Right lobe of liver (tissue), 6 donors: ENCODE measurements around the gene CXCR6. TPM values are rescaled to one million over a fixed set of nuclear protein-coding genes. Genes with fewer than 3 reads are reported as not detected.

Experiments used
- ATAC-seq, 4 donors: fragments of 200-7000 bp; cut with Tn5 transposase; one replicate each; pipeline ENCODE4 v1.9.1; 2020; ENCODE audit warnings: mild to moderate bottlenecking in 4 of 4, moderate library complexity in 4 of 4
- DNase-seq, 3 donors: peaks; one replicate each; pipeline ENCODE4 v3.0.0-alpha.2; 2020
- H3K27ac ChIP-seq, 3 donors: fragments of 200-600 bp; one replicate each; pipeline ENCODE4 v1.8.0; 2022
- H3K27me3 ChIP-seq, 2 donors: fragments of 200-600 bp; one replicate each; pipeline ENCODE4 v1.8.0; 2022
- H3K36me3 ChIP-seq, 4 donors: fragments of 200-600 bp; sonication (generic) in 1 of 4; one replicate each; pipeline versions ENCODE4 v1.5.1 to v1.8.0; 2017 to 2022; ENCODE audit warnings: control low read depth in 1 of 4
- H3K4me1 ChIP-seq, 4 donors: fragments of 200-600 bp; sonication (generic) in 1 of 4; one replicate each; pipeline versions ENCODE4 v1.5.1 to v1.8.0; 2017 to 2022; ENCODE audit warnings: control low read depth in 1 of 4
- H3K4me3 ChIP-seq, 3 donors: fragments of 200-600 bp; one replicate each; pipeline ENCODE4 v1.8.0; 2022
- H3K9me3 ChIP-seq, 4 donors: fragments of 200-600 bp; sonication (generic) in 1 of 4; one replicate each; pipeline versions ENCODE4 v1.5.1 to v1.8.0; 2017 to 2022; ENCODE audit warnings: control low read depth in 1 of 4
- CTCF ChIP-seq, 4 donors: fragments of 200-600 bp in 3 of 4; fragments of 450-650 bp in 1 of 4; IDR thresholded peaks; one replicate each; pipeline versions ENCODE4 v1.5.1 to v1.8.0; 2016 to 2022; ENCODE audit warnings: antibody characterized with exemption in 4 of 4, mild to moderate bottlenecking in 2 of 4
- POLR2A ChIP-seq: fragments of 450-650 bp; IDR thresholded peaks from one replicate; pipeline ENCODE4 v1.6.1; 2017; ENCODE audit warnings: antibody characterized with exemption, mild to moderate bottlenecking
- WGBS: methylation state at CpG from one replicate; pipeline ENCODE4 v1.1.6; 2018; ENCODE audit warnings: low coverage, low lambda C conversion rate; ENCODE audit not compliant: insufficient coverage; ENCODE audit errors: missing lambda C conversion rate; 5-methylcytosine and 5-hydroxymethylcytosine counted together
- intact Hi-C, 2 donors: fragments of 100-400 bp; cut with DNase I; formaldehyde crosslinking; loops; one replicate each; pipeline versions ENCODE4 v1.11.2 to v1.14.1; 2022
- total RNA-seq, 6 experiments: library from RNA; depleted of rRNA in 2 of 6; stranded (reverse); fragments of >200 nt in 2 of 6; fragmentation: NEBNext Ultra II Directional in 3 of 6; extraction: Animal tissue kit (Norgen Biotek cat#: 25700) in 3 of 6; gene quantifications; one replicate each; pipeline versions ENCODE4 v1.1.0 to v1.2.4, GENCODE V29; 2016 to 2023
- donor health status: DM: no; HTN: yes; CAD: no.
- donor health status: DM: no; HTN: no; CAD: no.
- donor health status: DM: no; HTN: no; CAD: no.
- donor health status: DM: no; HTN: yes; CAD: no.
- donor health status: DM: no; HTN: yes; CAD: no.

Gene CXCR6
- total RNA-seq, 6 experiments from 2014 or later, result 0.37 to 1.4 (median 0.76) TPM; not detected in 1

- Histone ChIP-seq H3K4me1 (peaks cover 0 to 62% (median 31%) of the 10 kb centered on the region in 4 donors), H3K36me3 (peaks cover 0 to 28% (median 9%) of the 10 kb centered on the region in 4 donors), H3K9me3 (no peaks in the 10 kb centered on the region), H3K4me3 (no peak overlapping the region), H3K27me3 (no peaks in the 10 kb centered on the region), H3K27ac (peak overlapping the region; percentile 80 to 96 (median 94))
- peak; percentile 89 to 95 (median 93) for ATAC-seq
- WGBS, result 38% methylated on average over 4 of the region's 5 CpGs
- TF ChIP-seq CTCF (IDR thresholded peaks at IDR 0.05), result no peak
- TF ChIP-seq POLR2A, result peak; percentile 33
- intact Hi-C loops, result no loop called here
- peak; percentile 77 to 90 (median 89) for DNase-seq
Observed at GRCh38 chr3:45986303-45986982, 43.2 kb downstream of the CXCR6 start.

DNA sequence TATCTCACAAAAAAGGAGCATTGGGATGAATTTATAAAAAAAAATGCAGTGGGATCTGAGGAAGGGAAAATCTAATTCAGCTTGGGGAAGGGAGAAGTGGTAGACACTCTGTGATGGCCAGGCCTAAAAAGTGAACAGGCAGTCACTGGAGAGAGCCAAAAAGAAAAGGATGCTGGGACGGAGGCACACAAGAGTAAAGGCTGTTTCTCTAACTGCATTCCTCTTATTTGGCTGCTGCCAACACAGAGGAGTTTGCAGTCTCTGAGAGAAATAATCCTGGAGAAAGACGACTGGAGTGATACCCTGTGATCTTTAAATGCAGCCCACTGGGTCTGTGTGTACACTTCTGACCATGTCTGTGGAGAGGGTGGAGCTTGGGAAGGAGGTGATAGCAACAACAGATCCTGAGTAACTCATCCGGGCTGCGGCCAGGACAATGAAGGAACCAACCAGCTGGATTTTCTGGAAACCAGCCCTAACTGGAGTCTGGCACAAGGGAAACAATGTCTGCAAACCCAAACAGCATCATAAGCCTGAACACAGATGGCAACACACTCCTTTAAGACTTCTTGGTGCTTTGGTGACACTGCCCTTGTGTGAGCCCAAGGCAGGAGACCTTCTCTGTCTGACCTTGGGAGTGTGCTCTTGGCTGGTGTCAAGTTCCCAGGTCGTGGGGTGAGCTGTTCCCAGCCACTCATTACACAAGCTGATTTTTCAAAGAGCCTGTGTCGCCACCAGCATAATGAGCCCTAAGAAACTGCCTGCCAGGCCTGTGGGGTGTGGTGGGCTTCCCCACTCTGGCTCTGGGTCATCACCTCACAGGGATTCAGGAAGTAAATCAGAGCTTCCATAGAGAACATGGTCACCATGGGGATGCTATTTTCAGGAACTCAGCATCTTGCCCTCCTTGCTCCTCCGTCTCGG, 44.4 kb downstream of the CXCR6 start:
- peak in 3 of 4 donors; percentile 8 to 21 (median 12) for ATAC-seq
- TF ChIP-seq POLR2A (no peak), CTCF (IDR thresholded peaks at IDR 0.05) (no peak)
- Histone ChIP-seq H3K4me3 (no peak overlapping the region), H3K36me3 (peaks cover 0 to 16% (median 4%) of the 10 kb centered on the region in 4 donors), H3K9me3 (no peaks in the 10 kb centered on the region), H3K27me3 (no peaks in the 10 kb centered on the region), H3K4me1 (peaks cover 0 to 70% (median 36%) of the 10 kb centered on the region in 4 donors), H3K27ac (peak overlapping the region; percentile 80 to 96 (median 94))
- intact Hi-C loops, result no loop called here
- 25% methylated on average over 4 of the region's 8 CpGs for WGBS
- no peak for DNase-seq

DNA sequence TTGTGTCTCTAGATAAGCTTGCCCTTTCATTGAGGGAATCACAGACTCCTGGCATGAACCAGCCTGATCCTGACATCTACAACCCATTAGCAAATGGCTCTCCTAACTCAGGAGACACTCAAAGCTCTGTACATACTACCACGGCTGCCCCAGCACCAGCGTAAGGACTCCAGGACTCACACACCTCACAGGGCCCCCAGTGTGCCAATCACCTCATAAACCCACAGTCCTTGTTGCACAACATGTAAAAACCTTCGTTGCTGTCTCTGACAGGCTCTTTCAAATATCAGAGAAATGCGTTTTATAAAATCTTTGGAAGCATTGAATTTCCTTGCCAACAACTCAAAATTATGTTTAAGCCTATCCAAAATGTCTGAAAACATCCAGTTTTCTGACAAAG, 45.1 kb downstream of the CXCR6 start:
- ATAC-seq (peak in 2 of 4 donors; percentile 4 to 8), DNase-seq (no peak)
- peak overlapping the region; percentile 80 to 96 (median 94) for H3K27ac ChIP-seq
- H3K4me1 ChIP-seq, result peaks cover 0 to 78% (median 39%) of the 10 kb centered on the region in 4 donors
- no peaks in the 10 kb centered on the region for H3K27me3 ChIP-seq
- no peaks in the 10 kb centered on the region for H3K9me3 ChIP-seq
- TF ChIP-seq CTCF (IDR thresholded peaks at IDR 0.05), result no peak
- TF ChIP-seq POLR2A, result no peak
- no peak overlapping the region for H3K4me3 ChIP-seq
- 33% methylated on average over 4 of the region's 4 CpGs for WGBS
- intact Hi-C loops, result no loop called here
- H3K36me3 ChIP-seq, result peaks cover 0 to 9% (median 1%) of the 10 kb centered on the region in 4 donors

GRCh38 chr3:45988804-45989203, 45.5 kb downstream of the CXCR6 start:
- peaks cover 0 to 4% (median 0%) of the 10 kb centered on the region in 4 donors for H3K36me3 ChIP-seq
- H3K4me1 ChIP-seq, result peaks cover 0 to 82% (median 41%) of the 10 kb centered on the region in 4 donors
- TF ChIP-seq POLR2A (no peak), CTCF (IDR thresholded peaks at IDR 0.05) (no peak)
- no peaks in the 10 kb centered on the region for H3K9me3 ChIP-seq
- H3K4me3 ChIP-seq, result no peak overlapping the region
- whole genome bisulfite sequencing, result 82% methylated on average over 1 of the region's 2 CpGs
- no peak for DNase-seq
- H3K27me3 ChIP-seq, result no peaks in the 10 kb centered on the region
- peak overlapping the region; percentile 26 to 96 (median 94) for H3K27ac ChIP-seq
- intact Hi-C loops, result no loop called here
- ATAC-seq, result no peak
